NCI-H1436 treated with DMSO at 0.1 percent for 48 hours (cell line): ENCODE data around the gene CRIM1.

Experiments
- DNase-seq: peaks from one replicate; lab custom pipeline; 2025; lab: John Stamatoyannopoulos, UW

The CRIM1 gene

DNA sequence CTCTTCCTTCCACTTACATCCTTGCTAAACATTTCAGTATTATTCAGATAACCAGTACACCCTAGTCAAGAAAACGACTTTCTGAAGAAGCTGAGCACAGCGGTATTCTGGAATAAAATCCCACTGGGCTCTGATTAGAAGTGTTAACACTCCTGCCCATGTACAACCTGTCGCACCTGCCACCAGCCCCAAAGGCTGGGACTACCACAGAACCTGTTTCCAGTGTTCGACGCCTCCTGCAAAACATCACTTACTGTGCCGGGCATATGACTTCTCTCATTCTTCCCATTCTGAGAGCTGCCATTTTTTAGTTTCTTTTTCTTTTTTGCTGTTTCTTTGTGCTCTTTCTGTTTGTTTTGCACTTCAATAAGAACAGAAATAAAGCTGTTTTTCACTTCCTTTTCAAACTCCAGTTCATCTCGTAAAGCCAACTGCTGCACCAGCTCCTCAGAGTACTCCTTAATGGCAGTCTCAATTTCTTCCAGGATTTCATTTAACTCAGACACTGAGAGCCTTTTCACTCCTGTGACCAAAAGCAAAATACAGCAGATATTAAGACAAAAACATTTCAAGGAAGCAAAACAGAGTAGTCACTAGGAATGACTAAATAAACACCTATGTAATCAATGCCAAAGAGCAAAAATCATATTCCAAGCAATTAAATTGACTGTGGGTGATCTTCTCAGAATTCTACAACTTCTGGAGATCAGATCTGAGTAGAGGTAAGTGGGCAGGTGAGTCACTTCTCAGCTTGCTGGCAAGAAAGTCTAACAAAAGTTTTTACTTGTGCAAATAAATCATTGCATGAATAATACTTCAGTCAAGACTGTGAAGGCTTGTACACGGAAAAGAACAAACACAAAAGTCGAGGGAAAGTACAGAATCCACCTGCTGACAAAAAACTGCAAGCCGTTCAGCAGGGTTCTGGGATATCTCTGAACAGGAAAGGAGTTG is 223.0 kb downstream of the CRIM1 start:
- no peak for DNase-seq

DNA sequence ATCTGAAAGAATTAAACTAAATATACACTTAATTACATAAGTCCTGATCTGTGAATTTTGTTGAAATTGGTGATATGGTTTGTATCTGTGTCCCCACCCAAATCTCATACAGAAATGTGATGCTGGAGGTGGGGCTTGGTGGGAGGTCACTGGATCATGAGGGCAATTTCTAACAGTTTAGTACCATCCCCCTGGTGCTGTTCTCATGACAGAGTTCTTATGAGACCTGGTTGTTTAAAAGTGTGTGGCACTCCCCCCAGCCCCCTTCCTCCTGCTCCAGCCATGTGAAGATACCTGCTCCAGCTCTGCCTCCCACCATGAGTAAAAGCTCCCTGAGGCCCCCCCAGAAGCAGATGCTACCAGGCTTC is 223.7 kb downstream of the CRIM1 start:
- DNase-seq = no peak

GRCh38 chr2:36582538-36582937 is 227.0 kb downstream of the CRIM1 start:
- DNase-seq = no peak

DNA sequence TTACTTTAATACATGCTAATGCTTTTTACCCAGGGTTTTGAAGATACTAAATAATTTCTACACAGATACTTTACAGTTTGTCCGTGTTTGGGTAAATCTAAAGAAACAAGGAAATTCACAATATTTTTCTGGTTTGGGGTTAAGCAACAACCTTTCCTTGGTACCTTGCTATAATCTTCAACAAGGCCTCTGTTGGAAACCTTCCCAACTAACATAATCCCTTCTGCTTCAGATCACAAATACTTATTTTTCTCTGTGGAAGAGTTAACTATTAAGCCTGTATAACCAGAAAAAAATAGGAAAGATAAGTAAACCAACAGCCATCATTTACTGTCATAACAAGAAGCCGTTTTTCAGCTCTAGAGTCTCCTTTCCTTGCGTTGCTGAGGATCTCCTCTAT is 227.4 kb downstream of the CRIM1 start:
- no peak for DNase-seq

- no peak for DNase-seq
Measured at GRCh38 chr2:36584148-36584794, 228.7 kb downstream of the CRIM1 start.

- DNase-seq = no peak
Measured at GRCh38 chr2:36586672-36587071, 231.1 kb downstream of the CRIM1 start.

GRCh38 chr2:36587101-36587500 is 231.5 kb downstream of the CRIM1 start:
- DNase-seq = no peak

GRCh38 chr2:36587556-36587955 is 232.0 kb downstream of the CRIM1 start:
- no peak for DNase-seq

GRCh38 chr2:36589230-36589630 is 233.7 kb downstream of the CRIM1 start:
- no peak for DNase-seq

GRCh38 chr2:36594849-36595248 is 239.3 kb downstream of the CRIM1 start:
- DNase-seq = no peak

DNA sequence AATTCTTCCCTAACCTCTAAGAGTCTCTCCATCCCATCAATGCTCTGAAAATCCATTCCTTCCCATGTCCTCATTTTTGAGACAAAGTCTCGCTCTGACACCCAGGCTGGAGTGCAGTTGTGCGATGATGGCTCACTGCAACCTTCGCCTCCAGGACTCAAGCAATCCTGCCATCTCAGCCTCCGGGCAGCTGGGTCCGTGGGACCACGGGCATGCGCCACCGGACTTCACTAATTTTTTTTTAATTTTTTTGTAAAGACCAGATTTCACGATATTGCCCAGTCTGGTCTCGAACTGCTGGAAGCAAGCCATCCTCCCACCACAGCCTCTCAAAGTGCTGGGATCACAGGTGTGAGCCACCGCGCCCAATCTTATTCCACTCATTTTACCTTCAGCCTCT is 240.8 kb downstream of the CRIM1 start:
- no peak for DNase-seq

DNA sequence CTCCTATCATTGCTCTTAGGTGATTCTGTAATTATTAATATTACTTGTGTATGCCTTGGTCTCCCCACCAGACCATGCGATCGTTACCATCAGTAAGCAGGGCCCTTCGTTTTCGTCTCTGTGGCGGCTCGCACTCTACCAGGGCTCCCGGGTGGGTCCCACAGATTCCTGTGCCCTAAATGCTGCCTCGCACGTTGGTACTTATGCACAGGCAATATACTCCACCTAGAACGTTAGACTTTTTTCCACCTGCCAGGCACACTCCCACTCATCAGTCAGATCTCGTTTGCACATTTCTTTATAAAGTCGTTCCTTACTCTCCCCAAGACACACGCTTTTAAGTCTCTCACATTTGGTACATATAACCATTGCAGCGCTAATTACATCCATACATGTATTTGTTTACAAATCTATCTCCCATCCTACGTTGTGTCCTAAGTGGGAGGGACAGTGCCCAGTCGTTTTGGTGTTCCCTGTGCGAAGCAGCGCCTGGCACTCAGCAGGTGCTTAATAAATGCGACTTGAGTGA is 241.5 kb downstream of the CRIM1 start:
- DNase-seq = no peak

DNA sequence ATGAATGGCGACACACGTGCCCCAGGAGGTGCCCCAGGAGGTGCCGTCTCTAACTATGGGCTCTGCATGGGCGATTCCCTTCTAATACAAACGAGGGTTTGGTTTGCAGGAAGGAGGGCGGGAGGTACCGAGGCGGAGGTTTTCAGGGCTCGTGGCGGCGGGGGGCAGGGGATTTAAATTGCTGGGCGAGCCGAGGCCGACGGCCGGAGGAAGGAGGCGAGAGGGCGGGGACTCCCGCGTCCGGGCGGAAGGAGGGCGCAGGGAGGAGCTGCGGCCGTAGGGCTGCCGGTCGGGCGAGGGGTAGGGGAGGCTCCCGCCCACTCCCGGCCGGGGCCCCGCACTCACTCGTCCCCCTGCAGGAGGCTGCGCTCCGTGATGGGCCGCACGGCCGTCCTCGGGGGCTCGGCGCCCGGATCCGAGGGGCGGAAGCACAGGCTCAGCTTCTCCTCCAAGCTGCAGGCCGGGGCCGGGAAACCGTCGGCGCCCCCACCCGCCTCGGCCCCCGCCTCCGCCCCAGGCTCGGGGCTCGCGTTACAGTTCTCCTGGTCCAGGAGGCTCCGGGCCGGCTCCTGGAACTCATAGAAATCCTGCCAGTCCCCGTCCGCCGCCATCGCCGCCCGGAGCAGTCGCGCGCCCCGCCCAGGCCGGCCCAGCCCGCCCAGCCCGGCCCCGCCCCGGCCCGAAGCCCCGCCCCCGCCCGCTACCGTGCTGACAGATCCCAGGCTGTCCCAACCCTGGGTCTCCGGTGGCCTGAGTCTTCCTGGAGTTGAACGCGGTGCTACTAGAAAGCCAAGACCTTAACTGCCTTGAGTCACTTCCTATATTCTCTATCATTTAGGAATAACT is 242.2 kb downstream of the CRIM1 start, which contains the start of gene FEZ2:
TSS of gene FEZ2 (minus strand) at position 637 of the 846 bp plus-strand sequence. CDS start at position 611, 26 bp downstream.
- DNase-seq = no peak
